ENCODE data around the gene HIBADH. TPM values are rescaled to one million over a fixed set of nuclear protein-coding genes. Genes with fewer than 3 reads are reported as not detected.
"Not testable (repeated sequence)": the region's sequence is repeated elsewhere in the genome, so short reads cannot be mapped to it uniquely, and the experiment has no call there.

HIBADH gene
- polyA plus RNA-seq, 1 donor from 2014 or later = 22.3 TPM

GRCh38 chr7:27579565-27579964 is 83.1 kb downstream of the HIBADH start:
- Mint-ChIP-seq H3K36me3 (peaks cover 3% of the 10 kb centered on the region), H3K27me3 (no peaks in the 10 kb centered on the region), H3K4me1 (no peaks in the 10 kb centered on the region), H3K4me3 (no peak overlapping the region), H3K27ac (no peak overlapping the region), H3K9me3 (no peaks in the 10 kb centered on the region)

DNA sequence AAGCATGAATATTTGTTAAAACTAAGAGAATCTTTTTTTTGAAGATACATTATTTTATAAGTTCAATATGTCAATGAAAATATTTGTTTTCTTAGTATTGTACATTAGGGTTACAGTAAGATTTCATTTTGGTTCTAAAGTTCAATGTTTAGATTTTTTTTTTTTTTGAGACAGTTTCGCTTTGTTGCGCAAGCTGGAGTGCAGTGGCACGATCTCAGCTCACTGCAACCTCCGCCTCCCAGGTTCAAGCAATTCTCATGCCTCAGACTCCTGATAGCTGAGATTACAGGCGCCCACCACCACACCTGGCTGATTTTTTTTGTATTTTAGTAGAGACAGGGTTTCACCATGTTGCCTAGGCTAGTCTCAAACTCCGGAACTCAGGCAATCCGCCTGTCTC is 84.5 kb downstream of the HIBADH start:
- H3K4me3 Mint-ChIP-seq, H3K27ac Mint-ChIP-seq: not testable (repeated sequence)

DNA sequence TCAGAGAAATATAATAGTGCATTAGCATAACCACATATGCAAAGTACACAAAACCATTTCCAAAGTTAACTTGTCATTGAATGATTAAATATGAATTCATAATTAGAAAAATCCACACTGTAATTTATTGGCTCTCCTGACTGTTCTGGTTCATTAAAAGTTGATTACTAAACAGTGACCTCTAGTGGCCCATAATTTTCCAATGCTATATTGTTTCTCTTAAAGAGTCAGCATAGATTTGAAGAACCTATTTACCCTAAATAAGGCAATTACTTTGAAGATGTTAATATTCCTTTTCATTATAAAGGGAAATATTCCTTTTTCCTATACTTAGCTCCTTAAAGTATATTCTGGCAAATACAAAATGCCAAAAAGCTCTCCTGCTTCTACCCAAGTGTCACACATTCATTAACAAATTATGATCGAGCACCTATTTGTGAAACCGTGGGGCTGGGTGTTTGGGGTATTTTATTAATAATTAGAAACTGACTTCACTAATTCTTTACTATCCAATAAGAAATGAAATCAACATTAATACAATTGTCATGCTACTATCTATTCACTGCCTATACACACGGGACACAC is 86.2 kb downstream of the HIBADH start:
- peaks cover 7% of the 10 kb centered on the region for H3K36me3 Mint-ChIP-seq
- no peaks in the 10 kb centered on the region for H3K9me3 Mint-ChIP-seq
- H3K27me3 Mint-ChIP-seq = no peaks in the 10 kb centered on the region
- no peak overlapping the region for H3K27ac Mint-ChIP-seq
- H3K4me3 Mint-ChIP-seq = no peak overlapping the region
- no peaks in the 10 kb centered on the region for H3K4me1 Mint-ChIP-seq

More for the DNA sequence above, 84.5 kb downstream of the HIBADH start:
- H3K27me3 Mint-ChIP-seq, H3K9me3 Mint-ChIP-seq, H3K4me1 Mint-ChIP-seq, H3K36me3 Mint-ChIP-seq: not testable (repeated sequence)

DNA sequence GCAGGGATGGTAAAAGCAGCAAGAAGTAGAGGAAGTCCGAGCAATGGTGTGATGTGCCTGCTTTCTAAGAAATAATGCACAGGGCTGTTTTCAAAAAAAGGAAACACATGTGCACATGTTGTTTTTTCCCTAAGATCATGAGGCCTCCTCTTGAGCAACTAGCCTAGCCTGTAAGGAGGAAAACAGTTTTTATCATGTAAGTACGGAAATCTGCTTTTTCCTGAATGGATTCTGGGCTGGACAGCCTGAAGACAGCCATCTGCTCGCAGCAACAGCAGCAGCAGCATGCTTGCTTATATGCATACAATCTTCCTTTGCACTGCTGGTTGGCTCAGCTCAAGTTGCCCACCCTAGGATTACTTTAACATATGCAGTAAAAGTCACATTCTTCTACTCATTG is 87.1 kb downstream of the HIBADH start:
- Mint-ChIP-seq H3K4me3 (no peak overlapping the region), H3K27me3 (no peaks in the 10 kb centered on the region), H3K9me3 (no peaks in the 10 kb centered on the region)

GRCh38 chr7:27569106-27569505 is 93.6 kb downstream of the HIBADH start:
- Mint-ChIP-seq H3K36me3 (peaks cover 16% of the 10 kb centered on the region), H3K4me1 (no peaks in the 10 kb centered on the region), H3K4me3 (no peak overlapping the region), H3K27me3 (no peaks in the 10 kb centered on the region), H3K9me3 (peaks cover 6 to 10% (median 7%) of the 10 kb centered on the region in 3 donors), H3K27ac (no peak overlapping the region)

More for the DNA sequence above, 87.1 kb downstream of the HIBADH start:
- H3K27ac Mint-ChIP-seq = no peak overlapping the region
- H3K36me3 Mint-ChIP-seq = peaks cover 7% of the 10 kb centered on the region
- H3K4me1 Mint-ChIP-seq = no peaks in the 10 kb centered on the region

DNA sequence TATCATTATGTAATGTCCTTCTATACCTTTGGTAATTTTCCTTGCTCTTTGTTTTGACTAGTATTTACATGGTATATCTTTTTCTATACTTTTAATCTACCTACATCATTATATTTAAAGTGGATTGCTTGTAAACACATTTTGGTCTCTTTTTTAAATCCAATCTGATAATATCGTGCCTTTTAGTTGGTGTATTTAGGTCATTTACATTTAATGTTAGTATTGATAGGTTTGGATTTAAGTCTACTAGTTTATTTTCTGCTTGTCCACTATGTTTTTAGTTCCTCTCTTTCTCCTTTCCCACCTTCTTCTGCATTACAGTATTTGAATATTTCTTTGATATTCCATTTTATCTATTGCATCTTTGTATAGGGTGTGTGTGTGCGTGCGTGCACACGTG is 95.4 kb downstream of the HIBADH start:
- Mint-ChIP-seq H3K9me3 (peaks cover 7 to 16% (median 9%) of the 10 kb centered on the region in 3 donors), H3K27me3 (no peaks in the 10 kb centered on the region), H3K4me3 (no peak overlapping the region), H3K4me1 (no peaks in the 10 kb centered on the region), H3K27ac (no peak overlapping the region), H3K36me3 (peaks cover 12% of the 10 kb centered on the region)

GRCh38 chr7:27564881-27565482 is 97.7 kb downstream of the HIBADH start:
- H3K27ac Mint-ChIP-seq = no peak overlapping the region
- H3K4me3 Mint-ChIP-seq = no peak overlapping the region
- no peaks in the 10 kb centered on the region for H3K27me3 Mint-ChIP-seq
- H3K9me3 Mint-ChIP-seq = peaks cover 7 to 16% (median 9%) of the 10 kb centered on the region in 3 donors
- H3K4me1 Mint-ChIP-seq = no peaks in the 10 kb centered on the region
- peaks cover 12% of the 10 kb centered on the region for H3K36me3 Mint-ChIP-seq

GRCh38 chr7:27560706-27561235 is 101.9 kb downstream of the HIBADH start:
- Mint-ChIP-seq H3K4me3 (no peak overlapping the region), H3K27me3 (no peaks in the 10 kb centered on the region), H3K9me3 (peaks cover 4 to 16% (median 7%) of the 10 kb centered on the region in 3 donors), H3K4me1 (peaks cover 0 to 2% (median 0%) of the 10 kb centered on the region in 3 donors), H3K27ac (no peak overlapping the region), H3K36me3 (peaks cover 10% of the 10 kb centered on the region)

- Mint-ChIP-seq H3K27me3 (no peaks in the 10 kb centered on the region), H3K36me3 (peaks cover 6% of the 10 kb centered on the region), H3K4me1 (peaks cover 0 to 3% (median 0%) of the 10 kb centered on the region in 3 donors), H3K27ac (no peak overlapping the region), H3K9me3 (peaks cover 0 to 3% (median 0%) of the 10 kb centered on the region in 3 donors), H3K4me3 (no peak overlapping the region)
These were observed 107.0 kb downstream of the HIBADH start for GRCh38 chr7:27555670-27556069.

DNA sequence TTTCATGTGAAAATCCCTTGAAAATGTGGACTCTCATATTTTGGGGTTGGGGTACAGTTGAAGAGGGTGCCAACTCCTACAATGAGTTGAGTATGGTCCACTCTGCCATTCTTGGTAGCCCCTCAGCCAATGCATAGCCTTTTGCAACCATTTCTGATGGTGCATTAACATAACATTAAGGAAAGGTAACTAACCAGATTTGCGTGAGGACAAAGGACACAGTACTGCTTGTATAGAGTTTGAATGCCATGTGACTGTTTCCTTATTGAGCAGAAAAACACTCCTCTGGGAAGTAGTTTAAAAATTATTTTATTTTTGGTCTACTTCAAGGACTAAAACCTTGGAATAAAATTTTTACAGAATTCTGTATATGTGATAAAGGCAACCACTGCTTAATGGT is 107.9 kb downstream of the HIBADH start:
- H3K9me3 Mint-ChIP-seq = peaks cover 0 to 3% (median 0%) of the 10 kb centered on the region in 3 donors

GRCh38 chr7:27553273-27553672 is 109.4 kb downstream of the HIBADH start:
- Mint-ChIP-seq H3K27me3 (no peaks in the 10 kb centered on the region), H3K4me1 (peaks cover 0 to 5% (median 0%) of the 10 kb centered on the region in 3 donors), H3K27ac (no peak overlapping the region), H3K9me3 (peaks cover 0 to 3% (median 0%) of the 10 kb centered on the region in 3 donors), H3K4me3 (no peak overlapping the region), H3K36me3 (peaks cover 8% of the 10 kb centered on the region)

More for the DNA sequence above, 107.9 kb downstream of the HIBADH start:
- no peak overlapping the region for H3K27ac Mint-ChIP-seq
- H3K36me3 Mint-ChIP-seq = peaks cover 8% of the 10 kb centered on the region
- H3K27me3 Mint-ChIP-seq = no peaks in the 10 kb centered on the region
- H3K4me3 Mint-ChIP-seq = no peak overlapping the region
- H3K4me1 Mint-ChIP-seq = peaks cover 0 to 5% (median 0%) of the 10 kb centered on the region in 3 donors

DNA sequence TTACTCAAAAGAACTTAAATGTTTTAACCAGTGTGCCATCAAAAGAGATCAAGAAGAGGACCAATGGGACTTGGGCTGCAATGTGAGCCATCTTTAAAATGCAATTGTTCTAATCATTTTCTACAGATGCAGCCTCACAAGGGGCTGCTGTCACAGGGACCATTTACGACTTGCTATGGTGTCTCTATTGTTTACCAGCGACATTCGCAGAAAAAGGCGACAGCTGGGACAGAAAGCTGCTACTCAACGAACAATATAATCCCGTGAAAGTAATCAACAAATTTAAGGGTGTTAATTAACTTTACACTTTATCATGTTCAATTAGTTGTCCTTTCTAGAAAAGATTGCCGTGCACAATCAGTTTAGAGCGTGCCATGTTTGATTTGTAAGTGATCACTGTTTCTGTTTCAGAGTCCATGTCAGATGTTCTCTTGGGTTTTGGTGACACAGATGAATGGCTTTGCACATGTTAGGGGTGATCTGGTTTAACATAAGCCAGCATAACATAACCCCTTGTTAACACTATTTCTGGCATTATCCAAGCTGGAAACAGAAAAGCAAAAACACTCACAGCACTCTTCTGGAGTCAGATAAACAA is 110.8 kb downstream of the HIBADH start:
- H3K9me3 Mint-ChIP-seq = peaks cover 0 to 3% (median 0%) of the 10 kb centered on the region in 3 donors

DNA sequence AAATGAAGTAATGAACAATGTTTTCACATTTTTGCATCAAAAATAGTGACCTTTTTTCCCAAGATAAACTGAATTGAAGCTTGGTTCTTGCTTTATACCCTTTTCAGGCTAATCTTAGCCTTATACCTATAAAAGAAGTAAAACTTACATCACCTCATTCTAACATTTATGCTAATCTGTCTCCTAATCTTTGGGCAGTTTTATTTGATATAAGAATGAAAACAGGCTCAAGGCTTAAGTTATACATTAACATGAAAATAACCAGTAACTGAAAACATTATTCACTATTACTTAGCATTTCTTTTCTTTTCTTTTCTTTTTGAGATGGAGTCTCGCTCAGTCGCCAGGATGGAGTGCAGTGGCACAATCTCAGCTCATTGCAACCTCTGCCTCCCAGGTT is 113.1 kb downstream of the HIBADH start:
- no peak overlapping the region for H3K4me3 Mint-ChIP-seq
- no peak overlapping the region for H3K27ac Mint-ChIP-seq
- H3K4me1 Mint-ChIP-seq = peaks cover 0 to 4% (median 0%) of the 10 kb centered on the region in 3 donors
- H3K36me3 Mint-ChIP-seq = peaks cover 5% of the 10 kb centered on the region
- no peaks in the 10 kb centered on the region for H3K9me3 Mint-ChIP-seq
- no peaks in the 10 kb centered on the region for H3K27me3 Mint-ChIP-seq

More for the DNA sequence above, 110.8 kb downstream of the HIBADH start:
- H3K27me3 Mint-ChIP-seq = no peaks in the 10 kb centered on the region
- peaks cover 0 to 4% (median 0%) of the 10 kb centered on the region in 3 donors for H3K4me1 Mint-ChIP-seq
- no peak overlapping the region for H3K4me3 Mint-ChIP-seq
- H3K36me3 Mint-ChIP-seq = peaks cover 5% of the 10 kb centered on the region
- H3K27ac Mint-ChIP-seq = no peak overlapping the region

- Mint-ChIP-seq H3K9me3 (no peaks in the 10 kb centered on the region), H3K27me3 (no peaks in the 10 kb centered on the region), H3K27ac (no peak overlapping the region), H3K4me3 (no peak overlapping the region), H3K36me3 (peaks cover 5% of the 10 kb centered on the region), H3K4me1 (peaks cover 0 to 2% (median 0%) of the 10 kb centered on the region in 3 donors)
These were observed 114.4 kb downstream of the HIBADH start for GRCh38 chr7:27548304-27548703.

GRCh38 chr7:27547401-27547800 is 115.3 kb downstream of the HIBADH start:
- Mint-ChIP-seq H3K27ac (no peak overlapping the region), H3K27me3 (no peaks in the 10 kb centered on the region), H3K4me3 (peak overlapping the region in 1 of 4 donors; percentile 9), H3K4me1 (peaks cover 0 to 2% (median 0%) of the 10 kb centered on the region in 3 donors), H3K36me3 (peaks cover 8% of the 10 kb centered on the region), H3K9me3 (peaks cover 0 to 1% (median 0%) of the 10 kb centered on the region in 3 donors)
